Prostate gland (tissue), 2 donors: Measurements from ENCODE around the gene DOP1B.

Source experiments
- CTCF ChIP-seq, 4 experiments: fragments of 200-600 bp in 2 of 4; fragments of 450-650 bp in 2 of 4; sonication (generic) in 2 of 4; IDR thresholded peaks; 1 replicate in 3 of 4; 2 replicates in 1 of 4; pipeline ENCODE4 v1.5.1; 2016 to 2019; ENCODE audit warnings: antibody characterized with exemption in 4 of 4, mild to moderate bottlenecking in 2 of 4, moderate library complexity in 2 of 4
- POLR2AphosphoS5 ChIP-seq: sonication (generic); formaldehyde crosslinking; IDR thresholded peaks from one replicate; pipeline ENCODE4 v1.6.1; 2017; ENCODE audit warnings: antibody characterized with exemption

- TF ChIP-seq CTCF (IDR thresholded peaks at IDR 0.05) (no peak), POLR2AphosphoS5 (no peak)
These were observed 39.0 kb downstream of the DOP1B start for GRCh38 chr21:36195613-36196012.
